ENCODE data around the gene TMX1. TPM values are rescaled to one million over a fixed set of nuclear protein-coding genes. Genes with fewer than 3 reads are reported as not detected.
A peak's percentile ranks its signal among the peaks of the same experiment; 100 is the strongest.

TMX1 gene
- total RNA-seq, 1 donor from 2014 or later = 53.1 TPM

GRCh38 chr14:51291016-51291415 is 51.0 kb downstream of the TMX1 start:
- DNase-seq = no peak
- Mint-ChIP-seq H3K4me3 (no peak overlapping the region), H3K36me3 (ENCODE audit: low read depth) (no peaks in the 10 kb centered on the region), H3K27ac (no peak overlapping the region), H3K4me1 (peaks cover 2% of the 10 kb centered on the region), H3K27me3 (no peaks in the 10 kb centered on the region), H3K9me3 (no peaks in the 10 kb centered on the region)
- intact Hi-C loops (cut with micrococcal nuclease) = no loop called here

- no peak overlapping the region for H3K4me3 Mint-ChIP-seq
Measured at GRCh38 chr14:51293149-51293911, 53.3 kb downstream of the TMX1 start.

DNA sequence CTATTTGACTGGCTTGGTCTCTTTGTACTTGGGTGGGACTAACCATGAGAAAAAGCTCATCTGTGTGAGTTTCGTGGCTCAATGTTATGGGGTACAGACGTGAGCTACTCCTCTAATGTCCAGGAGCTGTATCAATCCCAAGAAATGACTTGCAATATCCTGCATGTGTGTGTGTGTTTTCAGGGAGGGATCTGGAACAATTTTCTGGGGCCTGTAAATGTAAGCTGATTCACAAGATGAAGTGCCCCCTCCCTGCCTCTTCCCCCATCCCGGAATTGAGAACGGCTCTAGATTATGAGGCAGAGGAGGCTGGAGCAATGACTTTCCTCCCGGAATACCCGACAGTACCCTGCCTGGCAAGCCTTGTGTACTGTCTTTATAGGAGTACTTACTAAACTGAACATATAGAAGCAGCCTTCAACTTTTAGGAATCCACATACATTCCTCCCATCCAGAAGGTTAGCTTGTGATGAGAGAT is 53.9 kb downstream of the TMX1 start:
- H3K27ac Mint-ChIP-seq = no peak overlapping the region
- DNase-seq = no peak
- H3K36me3 Mint-ChIP-seq (ENCODE audit: low read depth) = no peaks in the 10 kb centered on the region
- H3K4me1 Mint-ChIP-seq = peaks cover 9% of the 10 kb centered on the region
- intact Hi-C loops (cut with micrococcal nuclease) = no loop called here
- no peaks in the 10 kb centered on the region for H3K27me3 Mint-ChIP-seq
- H3K4me3 Mint-ChIP-seq = no peak overlapping the region
- no peaks in the 10 kb centered on the region for H3K9me3 Mint-ChIP-seq

More at GRCh38 chr14:51293149-51293911, 53.3 kb downstream of the TMX1 start:
- no peak overlapping the region for H3K27ac Mint-ChIP-seq
- H3K36me3 Mint-ChIP-seq (ENCODE audit: low read depth) = no peaks in the 10 kb centered on the region
- no peaks in the 10 kb centered on the region for H3K27me3 Mint-ChIP-seq
- DNase-seq = no peak
- H3K4me1 Mint-ChIP-seq = peaks cover 2% of the 10 kb centered on the region
- H3K9me3 Mint-ChIP-seq = no peaks in the 10 kb centered on the region
- intact Hi-C loops (cut with micrococcal nuclease) = no loop called here

DNA sequence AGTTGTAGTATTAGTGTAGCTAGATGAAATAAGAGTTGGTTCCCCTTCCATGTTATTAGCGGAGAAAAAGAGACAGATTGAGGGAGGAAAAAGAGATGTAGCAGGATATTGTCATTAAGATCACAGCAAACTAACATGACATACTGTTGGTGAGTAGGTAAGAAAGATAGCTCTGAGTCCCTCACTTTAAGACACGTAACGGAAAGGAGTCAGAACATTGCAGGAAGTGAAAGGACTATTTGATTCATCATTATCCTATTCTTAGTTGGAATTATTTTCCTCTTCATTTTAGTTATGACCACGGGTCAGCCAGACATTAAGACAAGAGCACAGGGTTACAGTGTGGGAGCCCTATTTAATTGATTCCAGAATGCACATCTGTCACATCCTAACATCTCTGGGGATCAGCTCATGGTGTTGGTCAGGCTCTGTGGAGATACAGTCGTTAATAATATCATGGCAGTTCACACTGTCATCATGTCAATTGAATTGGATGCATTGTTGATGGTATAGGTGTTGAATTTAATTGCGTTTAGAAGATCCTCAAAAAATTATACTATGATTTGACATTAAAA is 55.0 kb downstream of the TMX1 start:
- peaks cover 11% of the 10 kb centered on the region for H3K4me1 Mint-ChIP-seq
- no peaks in the 10 kb centered on the region for H3K27me3 Mint-ChIP-seq

GRCh38 chr14:51295646-51296263 is 55.7 kb downstream of the TMX1 start:
- Mint-ChIP-seq H3K4me1 (peaks cover 11% of the 10 kb centered on the region), H3K27me3 (no peaks in the 10 kb centered on the region), H3K4me3 (no peak overlapping the region), H3K36me3 (ENCODE audit: low read depth) (no peaks in the 10 kb centered on the region), H3K27ac (no peak overlapping the region), H3K9me3 (no peaks in the 10 kb centered on the region)
- DNase-seq = no peak
- intact Hi-C loops (cut with micrococcal nuclease) = no loop called here

More for the DNA sequence above, 55.0 kb downstream of the TMX1 start:
- DNase-seq = no peak
- intact Hi-C loops (cut with micrococcal nuclease) = no loop called here
- Mint-ChIP-seq H3K27ac (no peak overlapping the region), H3K36me3 (ENCODE audit: low read depth) (no peaks in the 10 kb centered on the region), H3K9me3 (no peaks in the 10 kb centered on the region), H3K4me3 (no peak overlapping the region)

DNA sequence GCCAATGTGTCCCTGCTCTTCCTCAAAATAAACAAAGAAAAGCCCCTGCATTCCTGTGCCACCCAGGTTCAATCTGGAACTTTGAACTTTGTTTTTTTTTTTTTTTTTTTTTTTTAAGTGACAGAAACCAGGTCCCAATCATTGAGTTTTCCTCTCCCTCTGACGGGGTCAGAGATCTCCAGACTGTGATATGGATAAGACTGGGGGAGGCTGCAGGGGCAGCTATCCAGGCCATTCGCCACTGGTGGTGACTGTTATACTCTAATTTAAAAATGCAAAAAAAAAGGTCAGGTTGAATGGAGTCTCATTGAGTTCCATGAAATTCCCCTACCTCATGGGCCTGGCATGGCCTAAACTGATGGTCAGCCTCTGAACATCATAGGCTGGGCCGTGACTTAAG is 57.0 kb downstream of the TMX1 start:
- DNase-seq = no peak
- H3K4me3 Mint-ChIP-seq = no peak overlapping the region
- no peaks in the 10 kb centered on the region for H3K27me3 Mint-ChIP-seq
- peaks cover 11% of the 10 kb centered on the region for H3K4me1 Mint-ChIP-seq
- intact Hi-C loops (cut with micrococcal nuclease) = no loop called here
- no peak overlapping the region for H3K27ac Mint-ChIP-seq
- no peaks in the 10 kb centered on the region for H3K9me3 Mint-ChIP-seq
- H3K36me3 Mint-ChIP-seq (ENCODE audit: low read depth) = no peaks in the 10 kb centered on the region

DNA sequence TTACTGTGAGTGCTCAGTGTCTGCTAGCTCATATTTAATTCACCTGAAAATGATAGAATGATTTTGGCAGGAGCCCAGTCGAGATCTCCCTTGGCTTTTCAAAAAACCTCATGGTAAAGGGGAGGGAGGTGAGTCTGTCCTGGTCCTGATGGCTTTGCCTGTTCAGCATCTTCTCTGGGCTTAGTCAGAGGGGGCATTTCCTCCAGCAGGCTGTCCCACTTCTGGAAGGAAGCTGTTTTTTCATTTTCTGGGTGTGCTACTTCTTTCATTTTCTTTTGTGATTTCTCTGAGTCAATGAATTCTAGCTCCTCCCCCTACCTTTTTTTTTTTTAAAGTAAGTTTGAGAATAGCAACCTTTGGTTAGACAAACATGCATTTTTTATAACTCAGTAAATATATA is 58.8 kb downstream of the TMX1 start:
- peak; percentile 66 for DNase-seq
- peak overlapping the region; percentile 50 for H3K27ac Mint-ChIP-seq
- no peaks in the 10 kb centered on the region for H3K9me3 Mint-ChIP-seq
- H3K36me3 Mint-ChIP-seq (ENCODE audit: low read depth) = no peaks in the 10 kb centered on the region
- H3K4me1 Mint-ChIP-seq = peaks cover 10% of the 10 kb centered on the region
- intact Hi-C loops (cut with micrococcal nuclease) = no loop called here
- H3K4me3 Mint-ChIP-seq = no peak overlapping the region
- no peaks in the 10 kb centered on the region for H3K27me3 Mint-ChIP-seq

GRCh38 chr14:51302295-51303030 is 62.4 kb downstream of the TMX1 start:
- Mint-ChIP-seq H3K4me1 (peaks cover 14% of the 10 kb centered on the region), H3K27me3 (no peaks in the 10 kb centered on the region), H3K27ac (no peak overlapping the region), H3K4me3 (no peak overlapping the region), H3K9me3 (no peaks in the 10 kb centered on the region), H3K36me3 (ENCODE audit: low read depth) (no peaks in the 10 kb centered on the region)
- no peak for DNase-seq
- intact Hi-C loops (cut with micrococcal nuclease) = no loop called here

DNA sequence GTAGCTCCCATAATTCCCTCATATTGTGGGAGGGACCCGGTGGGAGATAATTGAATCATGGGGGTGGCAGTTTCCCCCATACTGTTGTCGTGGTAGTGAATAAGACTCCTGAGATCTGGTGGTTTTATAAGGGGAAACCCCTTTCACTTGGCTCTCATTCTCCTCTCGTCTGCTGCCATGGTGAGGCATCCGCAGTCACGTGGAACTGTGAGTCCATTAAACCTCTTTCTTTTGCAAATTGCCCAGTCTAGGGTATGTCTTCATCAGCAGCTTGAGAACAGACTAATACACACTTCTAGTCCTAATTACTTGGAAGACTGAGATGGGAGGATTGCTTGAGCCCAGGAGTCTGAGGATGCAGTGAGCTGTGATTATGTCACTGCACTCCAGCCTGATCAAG is 64.4 kb downstream of the TMX1 start:
- Mint-ChIP-seq H3K4me1 (peaks cover 4% of the 10 kb centered on the region), H3K4me3 (no peak overlapping the region), H3K27me3 (peaks cover 3% of the 10 kb centered on the region), H3K36me3 (ENCODE audit: low read depth) (no peaks in the 10 kb centered on the region), H3K9me3 (no peaks in the 10 kb centered on the region), H3K27ac (no peak overlapping the region)
- intact Hi-C loops (cut with micrococcal nuclease) = no loop called here
- DNase-seq = no peak

GRCh38 chr14:51304941-51305340 is 64.9 kb downstream of the TMX1 start:
- no peak for DNase-seq
- Mint-ChIP-seq H3K9me3 (no peaks in the 10 kb centered on the region), H3K27ac (no peak overlapping the region), H3K27me3 (peaks cover 3% of the 10 kb centered on the region), H3K4me1 (peaks cover 4% of the 10 kb centered on the region), H3K4me3 (no peak overlapping the region), H3K36me3 (ENCODE audit: low read depth) (no peaks in the 10 kb centered on the region)
- intact Hi-C loops (cut with micrococcal nuclease) = no loop called here

GRCh38 chr14:51305751-51306150 is 65.7 kb downstream of the TMX1 start:
- no peaks in the 10 kb centered on the region for H3K36me3 Mint-ChIP-seq (ENCODE audit: low read depth)
- H3K4me1 Mint-ChIP-seq = peaks cover 4% of the 10 kb centered on the region
- H3K4me3 Mint-ChIP-seq = no peak overlapping the region
- no peaks in the 10 kb centered on the region for H3K9me3 Mint-ChIP-seq
- DNase-seq = no peak
- intact Hi-C loops (cut with micrococcal nuclease) = no loop called here
- H3K27me3 Mint-ChIP-seq = peaks cover 4% of the 10 kb centered on the region
- no peak overlapping the region for H3K27ac Mint-ChIP-seq

Data from activated CD4-positive, alpha-beta T cell treated with anti-CD3 and anti-CD28 coated beads, Interleukin-2, amount 10 ng/mL, durations not matched to agents 24 days and 14 days (primary cell).